ENCODE measurements around the gene SRSF8.

DNA sequence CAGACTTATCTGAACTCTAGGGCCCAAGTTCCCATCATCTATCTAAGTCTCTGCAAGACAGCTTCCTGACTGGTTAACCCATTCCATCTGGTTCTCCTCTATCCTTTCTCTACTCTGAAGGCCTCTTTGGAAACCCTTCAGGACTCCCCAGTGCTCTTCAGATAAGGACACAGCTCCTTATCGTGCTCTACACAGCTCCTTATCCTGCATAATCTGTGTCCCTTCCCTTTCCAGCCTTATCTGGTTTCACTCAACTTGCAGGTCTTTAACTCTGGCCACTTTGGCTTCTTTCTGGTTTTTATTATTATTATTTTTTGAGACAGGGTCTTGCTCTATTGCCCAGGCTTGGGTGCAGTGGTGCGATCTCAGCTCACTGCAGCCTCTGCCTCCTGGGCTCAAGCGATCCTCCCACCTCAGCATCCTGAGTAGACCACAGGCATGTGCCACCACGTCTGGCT lies 33.5 kb downstream of the SRSF8 start:
- no peak for TF ChIP-seq CTCF (IDR thresholded peaks at IDR 0.05 in 2 of 3, conservative IDR thresholded peaks at IDR 0.05 in 1 of 3; ENCODE audit: insufficient read depth in 2 of 3, low read depth in 1 of 3, low read length in 3 of 3)
- TF ChIP-seq, protein P1, sequence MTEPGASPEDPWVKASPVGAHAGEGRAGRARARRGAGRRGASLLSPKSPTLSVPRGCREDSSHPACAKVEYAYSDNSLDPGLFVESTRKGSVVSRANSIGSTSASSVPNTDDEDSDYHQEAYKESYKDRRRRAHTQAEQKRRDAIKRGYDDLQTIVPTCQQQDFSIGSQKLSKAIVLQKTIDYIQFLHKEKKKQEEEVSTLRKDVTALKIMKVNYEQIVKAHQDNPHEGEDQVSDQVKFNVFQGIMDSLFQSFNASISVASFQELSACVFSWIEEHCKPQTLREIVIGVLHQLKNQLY (CRISPR knock-in tag; conservative IDR thresholded peaks at IDR 0.05) = no peak
- no peak for TF ChIP-seq ZNF253 (CRISPR knock-in tag; conservative IDR thresholded peaks at IDR 0.05)
- TF ChIP-seq RBM34 (IDR thresholded peaks at IDR 0.05; ENCODE audit: borderline replicate concordance, insufficient read depth, low read length) = no peak
- TF ChIP-seq ZNF24 (IDR thresholded peaks at IDR 0.05) = no peak
- no peak for TF ChIP-seq EGR1 (conservative IDR thresholded peaks at IDR 0.05)
- no peak for TF ChIP-seq SMC3 (conservative IDR thresholded peaks at IDR 0.05; ENCODE audit: insufficient read depth, low read depth, low read length)
- no peak for TF ChIP-seq NR1H2 (CRISPR knock-in tag; IDR thresholded peaks at IDR 0.05)
- TF ChIP-seq ZHX1 (conservative IDR thresholded peaks at IDR 0.05; ENCODE audit: low read length) = no peak
- TF ChIP-seq, protein P2, sequence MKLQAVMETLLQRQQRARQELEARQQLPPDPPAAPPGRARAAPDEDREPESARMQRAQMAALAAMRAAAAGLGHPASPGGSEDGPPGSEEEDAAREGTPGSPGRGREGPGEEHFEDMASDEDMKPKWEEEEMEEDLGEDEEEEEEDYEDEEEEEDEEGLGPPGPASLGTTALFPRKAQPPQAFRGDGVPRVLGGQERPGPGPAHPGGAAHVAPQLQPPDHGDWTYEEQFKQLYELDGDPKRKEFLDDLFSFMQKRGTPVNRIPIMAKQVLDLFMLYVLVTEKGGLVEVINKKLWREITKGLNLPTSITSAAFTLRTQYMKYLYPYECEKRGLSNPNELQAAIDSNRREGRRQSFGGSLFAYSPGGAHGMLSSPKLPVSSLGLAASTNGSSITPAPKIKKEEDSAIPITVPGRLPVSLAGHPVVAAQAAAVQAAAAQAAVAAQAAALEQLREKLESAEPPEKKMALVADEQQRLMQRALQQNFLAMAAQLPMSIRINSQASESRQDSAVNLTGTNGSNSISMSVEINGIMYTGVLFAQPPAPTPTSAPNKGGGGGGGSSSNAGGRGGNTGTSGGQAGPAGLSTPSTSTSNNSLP (IDR thresholded peaks at IDR 0.05; ENCODE audit: borderline replicate concordance, low read depth, low read length) = no peak
